Lung (tissue), 12 donors: Measurements from ENCODE around the gene OR6S1. TPM values are rescaled to one million over a fixed set of nuclear protein-coding genes. Genes with fewer than 3 reads are reported as not detected.

ENCODE experiments used
- ATAC-seq: fragments of 200-7000 bp; cut with Tn5 transposase; one replicate; pipeline ENCODE4 v1.9.1; 2020; ENCODE audit warnings: moderate number of reproducible peaks; ENCODE audit not compliant: insufficient read depth, low FRiP score
- DNase-seq, 3 donors: peaks; one replicate each; pipeline ENCODE4 v3.0.0-alpha.2; 2013 to 2017
- H3K27ac ChIP-seq, 2 donors: one replicate each; pipeline ENCODE4 v1.5.1; 2013; ENCODE audit warnings: mild to moderate bottlenecking in 2 of 2, moderate library complexity in 2 of 2, control low read depth in 1 of 2, inconsistent platforms in 1 of 2, low read depth in 1 of 2, low read length in 1 of 2
- H3K27me3 ChIP-seq, 3 donors: one replicate each; pipeline ENCODE4 v1.5.1; 2013; ENCODE audit warnings: low read length in 2 of 3; ENCODE audit not compliant: control insufficient read depth in 3 of 3, insufficient read depth in 3 of 3
- H3K36me3 ChIP-seq, 4 donors: one replicate each; pipeline ENCODE4 v1.5.1; 2013; ENCODE audit warnings: low read length in 4 of 4, mild to moderate bottlenecking in 1 of 4, moderate library complexity in 1 of 4; ENCODE audit not compliant: control insufficient read depth in 4 of 4, insufficient read depth in 4 of 4
- H3K4me1 ChIP-seq, 5 donors: one replicate each; pipeline ENCODE4 v1.5.1; 2013; ENCODE audit warnings: low read length in 5 of 5, mild to moderate bottlenecking in 2 of 5, moderate library complexity in 1 of 5; ENCODE audit not compliant: control insufficient read depth in 5 of 5, insufficient read depth in 5 of 5
- H3K4me3 ChIP-seq: one replicate; pipeline ENCODE4 v1.5.1; 2013; ENCODE audit warnings: mild to moderate bottlenecking, control low read depth, moderate library complexity
- H3K9ac ChIP-seq, 2 donors: one replicate each; pipeline ENCODE4 v1.5.1; 2013; ENCODE audit warnings: low read length in 2 of 2, control low read depth in 1 of 2; ENCODE audit not compliant: insufficient read depth in 1 of 2
- H3K9me3 ChIP-seq, 4 donors: one replicate each; pipeline ENCODE4 v1.5.1; 2013; ENCODE audit warnings: low read length in 3 of 4, mild to moderate bottlenecking in 1 of 4, moderate library complexity in 1 of 4; ENCODE audit not compliant: control insufficient read depth in 4 of 4, insufficient read depth in 3 of 4
- CTCF ChIP-seq: IDR thresholded peaks from 2 replicates; pipeline ENCODE4 v1.5.1; 2012; ENCODE audit warnings: mild to moderate bottlenecking; ENCODE audit errors: control extremely low read depth, extremely low read depth
- WGBS, 2 donors: extraction: QIAGEN DNeasy Blood & Tissue Kit; methylation state at CpG; one replicate each; pipeline ENCODE4 v1.1.7; 2013; 5-methylcytosine and 5-hydroxymethylcytosine counted together
- polyA plus RNA-seq, 2 donors: library from polyadenylated mRNA; stranded (reverse); fragments of 200-250 nt; gene quantifications; one replicate each; pipeline ENCODE4 v1.2.1, GENCODE V29; 2013
- total RNA-seq, 2 donors: library from RNA; depleted of rRNA in 1 of 2; stranded (reverse); fragments of >200 nt in 1 of 2; gene quantifications; one replicate each; pipeline ENCODE4 v1.2.1, GENCODE V29; 2014 to 2021
- donor health status: control.
- donor health status: control.
- donor health status: Bipolar disorder and iron deficiency.
- donor health status: healthy.
- donor health status: DM: yes; HTN: yes; CAD: no.

The OR6S1 gene
- total and polyA plus RNA-seq, 4 donors, result not detected

- Histone ChIP-seq H3K27me3 (peaks cover 0 to 87% (median 77%) of the 10 kb centered on the region in 3 donors), H3K9me3 (no peaks in the 10 kb centered on the region), H3K9ac (peak overlapping the region in 1 of 2 donors; percentile 24), H3K4me3 (no peak overlapping the region), H3K4me1 (peaks cover 0 to 26% (median 7%) of the 10 kb centered on the region in 5 donors), H3K36me3 (no peaks in the 10 kb centered on the region), H3K27ac (no peak overlapping the region)
- DNase-seq (peak; percentile 57 to 72 (median 57)), ATAC-seq (no peak)
- no peak for TF ChIP-seq CTCF
- 1 to 2% methylated on average over 19 of the region's 19 CpGs for WGBS, 2 donors
Measured at GRCh38 chr14:20631023-20631879, 10.2 kb downstream of the OR6S1 start.

GRCh38 chr14:20630340-20631022, 11.0 kb downstream of the OR6S1 start:
- H3K4me3 ChIP-seq, result no peak overlapping the region
- ATAC-seq (no peak), DNase-seq (peak in 2 of 3 donors; percentile 39 to 52)
- H3K36me3 ChIP-seq, result no peaks in the 10 kb centered on the region
- H3K27ac ChIP-seq, result peak overlapping the region in 1 of 2 donors; percentile 29
- no peaks in the 10 kb centered on the region for H3K9me3 ChIP-seq
- 3% methylated on average over 23 of the region's 23 CpGs for WGBS, 2 donors
- peak overlapping the region in 1 of 2 donors; percentile 24 for H3K9ac ChIP-seq
- peaks cover 0 to 94% (median 81%) of the 10 kb centered on the region in 3 donors for H3K27me3 ChIP-seq
- no peak for TF ChIP-seq CTCF
- peaks cover 0 to 31% (median 7%) of the 10 kb centered on the region in 5 donors for H3K4me1 ChIP-seq

GRCh38 chr14:20628063-20628854, 13.2 kb downstream of the OR6S1 start:
- ATAC-seq, result no peak

More at GRCh38 chr14:20628063-20628854, 13.2 kb downstream of the OR6S1 start:
- WGBS, 2 donors, result 48 to 49% methylated on average over 10 of the region's 10 CpGs
- no peak overlapping the region for H3K9ac ChIP-seq
- no peak for TF ChIP-seq CTCF
- no peak overlapping the region for H3K4me3 ChIP-seq
- DNase-seq, result no peak
- peaks cover 0 to 3% (median 0%) of the 10 kb centered on the region in 4 donors for H3K9me3 ChIP-seq
- peaks cover 0 to 98% (median 87%) of the 10 kb centered on the region in 3 donors for H3K27me3 ChIP-seq
- peaks cover 0 to 36% (median 7%) of the 10 kb centered on the region in 5 donors for H3K4me1 ChIP-seq
- no peak overlapping the region for H3K27ac ChIP-seq
- H3K36me3 ChIP-seq, result no peaks in the 10 kb centered on the region
